SJSA1 (cell line): ENCODE results near the gene ABCC1. TPM values are rescaled to one million over a fixed set of nuclear protein-coding genes. Genes with fewer than 3 reads are reported as not detected.
"Not testable (repeated sequence)": the region's sequence is repeated elsewhere in the genome, so short reads cannot be mapped to it uniquely, and the experiment has no call there.

Source experiments
- DNase-seq, 2 experiments: peaks; one replicate each; pipeline ENCODE4 v3.0.0-alpha.2; 2015 to 2020; ENCODE audit warnings: low spot score in 2 of 2, low read depth in 1 of 2
- H3K27ac ChIP-seq: fragments of 250-450 bp; sonication (Bioruptor Pico); 2 replicates; pipeline ENCODE4 v1.5.1; 2020; ENCODE audit warnings: mild to moderate bottlenecking, moderate library complexity
- H3K27me3 ChIP-seq: fragments of 250-450 bp; sonication (Bioruptor Pico); replicated peaks from 2 replicates; pipeline ENCODE4 v1.5.1; 2020; ENCODE audit warnings: mild to moderate bottlenecking, moderate library complexity
- H3K36me3 ChIP-seq: fragments of 250-450 bp; sonication (Bioruptor Pico); 2 replicates; pipeline ENCODE4 v1.5.1; 2020; ENCODE audit warnings: mild to moderate bottlenecking
- H3K4me1 ChIP-seq: fragments of 250-450 bp; sonication (Bioruptor Pico); replicated peaks from 2 replicates; pipeline ENCODE4 v1.6.1; 2021; ENCODE audit warnings: mild to moderate bottlenecking
- H3K4me3 ChIP-seq: fragments of 250-450 bp; sonication (Bioruptor Pico); 2 replicates; pipeline ENCODE4 v1.5.1; 2020; ENCODE audit warnings: mild to moderate bottlenecking
- H3K9me3 ChIP-seq: fragments of 250-450 bp; sonication (Bioruptor Pico); replicated peaks from 2 replicates; pipeline ENCODE4 v1.5.1; 2020; ENCODE audit warnings: mild to moderate bottlenecking
- total RNA-seq: library from RNA; depleted of rRNA; stranded (reverse); fragments of >200 nt; shearing (Covaris generic); gene quantifications from 2 replicates; pipeline ENCODE4 v1.2.3, GENCODE V29; 2014

ABCC1 gene
- total RNA-seq, 1 experiment from 2014 or later = 25.0 TPM

DNA sequence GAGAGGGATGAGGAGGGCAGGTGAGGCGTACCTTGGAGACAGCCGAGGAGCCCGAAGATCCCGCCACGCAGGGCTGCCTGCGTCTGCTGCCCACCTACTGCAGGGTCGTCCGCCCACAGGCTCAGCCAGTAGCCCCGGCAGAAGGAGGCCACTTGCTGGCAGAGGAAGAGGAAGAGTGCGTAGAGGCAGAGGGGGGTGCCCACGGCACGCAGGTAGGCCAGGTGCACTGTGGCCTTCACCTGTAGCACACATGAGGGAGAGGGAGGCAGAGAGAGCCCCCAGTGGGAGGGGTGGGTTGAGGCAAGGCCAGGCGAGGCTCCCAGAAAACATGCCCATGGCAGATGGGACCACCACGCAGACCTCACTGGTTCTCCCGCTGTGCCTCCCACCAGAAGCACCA, 220.2 kb downstream of the ABCC1 start:
- DNase-seq = no peak
- no peaks in the 10 kb centered on the region for H3K36me3 ChIP-seq
- no peaks in the 10 kb centered on the region for H3K9me3 ChIP-seq
- H3K27ac ChIP-seq = no peak overlapping the region
- H3K4me3 ChIP-seq = no peak overlapping the region
- H3K4me1 ChIP-seq = no peaks in the 10 kb centered on the region
- no peaks in the 10 kb centered on the region for H3K27me3 ChIP-seq

DNA sequence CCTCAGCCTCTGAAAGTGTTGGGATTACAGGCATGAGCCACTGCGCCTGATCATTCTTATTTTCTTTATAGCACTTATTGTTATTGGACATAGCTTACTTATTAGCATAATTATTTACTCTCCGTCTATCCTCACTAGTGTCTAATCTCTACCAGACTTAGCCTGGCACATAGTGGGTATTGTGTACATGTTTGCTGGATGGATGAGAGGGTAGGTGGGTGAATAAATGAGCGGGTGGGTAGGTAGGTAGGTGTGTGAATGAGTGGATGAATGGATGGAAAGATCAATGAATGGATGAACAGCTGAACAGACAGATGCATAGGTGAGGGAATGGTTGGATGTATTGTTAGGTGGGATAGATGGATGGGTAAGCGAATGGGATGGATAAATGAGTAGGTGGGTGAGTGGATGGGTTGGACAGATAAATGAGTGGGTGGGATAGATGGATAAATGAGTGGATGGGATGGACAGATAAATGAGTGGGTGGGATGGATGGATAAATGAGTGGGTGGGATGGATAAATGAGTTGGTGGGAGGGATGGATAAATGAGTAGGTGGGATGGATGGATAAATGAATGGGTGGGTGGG, 222.0 kb downstream of the ABCC1 start:
- no peaks in the 10 kb centered on the region for H3K27me3 ChIP-seq
- no peaks in the 10 kb centered on the region for H3K9me3 ChIP-seq
- H3K4me3 ChIP-seq = no peak overlapping the region
- H3K27ac ChIP-seq = no peak overlapping the region
- no peaks in the 10 kb centered on the region for H3K4me1 ChIP-seq
- no peaks in the 10 kb centered on the region for H3K36me3 ChIP-seq
- DNase-seq = no peak

DNA sequence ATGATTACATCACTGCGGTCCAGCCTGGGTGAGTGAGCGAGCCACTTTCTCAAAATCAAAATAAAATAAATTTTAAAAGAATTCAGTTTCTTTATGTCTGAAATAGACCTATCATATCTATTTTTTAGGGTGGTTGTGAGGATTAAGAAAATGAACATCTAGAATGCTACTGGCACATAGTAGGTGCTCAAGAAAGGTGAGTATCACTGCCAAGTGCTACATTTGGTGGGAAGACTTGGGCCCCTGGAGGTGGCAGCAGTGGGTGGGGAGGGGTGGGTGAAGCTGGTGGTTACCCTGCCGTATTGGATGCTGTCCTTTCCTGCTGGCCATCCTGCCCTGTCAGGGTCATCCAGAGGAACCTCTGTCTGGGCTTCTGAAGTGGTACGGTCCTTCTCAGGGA, 223.6 kb downstream of the ABCC1 start:
- Histone ChIP-seq H3K4me3 (no peak overlapping the region), H3K9me3 (0 out of 2 replicates have a peak, but pooled peaks cover 3% of the 10 kb centered on the region), H3K4me1 (no peaks in the 10 kb centered on the region), H3K36me3 (no peaks in the 10 kb centered on the region), H3K27me3 (no peaks in the 10 kb centered on the region), H3K27ac (no peak overlapping the region)
- no peak for DNase-seq

DNA sequence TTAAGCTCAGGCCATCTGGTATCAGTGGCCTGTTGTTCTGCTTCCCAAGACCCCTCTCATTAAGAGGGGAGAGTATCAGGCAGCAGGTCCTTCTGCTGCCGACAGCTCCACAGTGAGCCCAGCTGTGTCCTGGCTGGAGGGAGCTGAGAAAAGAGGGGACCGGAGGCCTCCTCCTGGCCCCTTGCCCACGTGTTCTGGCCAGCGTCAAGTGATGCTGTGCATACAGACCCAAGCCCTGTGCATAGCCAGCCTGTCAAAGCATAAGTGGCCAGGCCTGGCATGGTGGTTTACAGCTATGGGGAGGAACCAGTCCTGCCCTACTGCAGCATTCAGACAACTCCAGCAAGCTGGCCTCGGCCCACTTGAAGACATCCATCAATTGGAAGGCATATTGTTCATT, 225.9 kb downstream of the ABCC1 start:
- no peak for DNase-seq
- H3K4me3 ChIP-seq = no peak overlapping the region
- H3K4me1 ChIP-seq = no peaks in the 10 kb centered on the region
- no peaks in the 10 kb centered on the region for H3K36me3 ChIP-seq
- 0 out of 2 replicates have a peak, but pooled peaks cover 6% of the 10 kb centered on the region for H3K9me3 ChIP-seq
- H3K27ac ChIP-seq = no peak overlapping the region
- no peaks in the 10 kb centered on the region for H3K27me3 ChIP-seq

DNA sequence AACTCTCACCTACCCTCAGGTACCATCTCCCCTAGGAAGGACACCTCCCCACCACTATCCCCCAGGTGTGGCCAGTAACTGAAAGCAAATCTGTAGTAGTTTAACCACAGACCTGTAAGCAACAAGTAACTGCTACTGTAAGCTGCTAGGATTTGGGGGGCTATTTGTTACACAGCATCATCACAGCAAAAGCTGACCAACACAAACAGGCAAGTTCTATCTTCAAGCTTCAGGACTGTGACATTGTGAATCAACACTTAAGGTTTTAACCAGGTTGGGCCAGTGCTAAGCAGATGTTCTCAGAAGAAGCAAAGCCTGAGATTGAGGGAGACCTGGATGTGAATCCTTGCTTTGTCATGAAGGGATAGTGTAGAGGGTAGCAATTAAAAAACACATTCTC, 226.9 kb downstream of the ABCC1 start:
- Histone ChIP-seq H3K4me1 (no peaks in the 10 kb centered on the region), H3K9me3 (0 out of 2 replicates have a peak, but pooled peaks cover 6% of the 10 kb centered on the region), H3K36me3 (no peaks in the 10 kb centered on the region), H3K27me3 (no peaks in the 10 kb centered on the region), H3K27ac (no peak overlapping the region), H3K4me3 (no peak overlapping the region)
- no peak for DNase-seq

DNA sequence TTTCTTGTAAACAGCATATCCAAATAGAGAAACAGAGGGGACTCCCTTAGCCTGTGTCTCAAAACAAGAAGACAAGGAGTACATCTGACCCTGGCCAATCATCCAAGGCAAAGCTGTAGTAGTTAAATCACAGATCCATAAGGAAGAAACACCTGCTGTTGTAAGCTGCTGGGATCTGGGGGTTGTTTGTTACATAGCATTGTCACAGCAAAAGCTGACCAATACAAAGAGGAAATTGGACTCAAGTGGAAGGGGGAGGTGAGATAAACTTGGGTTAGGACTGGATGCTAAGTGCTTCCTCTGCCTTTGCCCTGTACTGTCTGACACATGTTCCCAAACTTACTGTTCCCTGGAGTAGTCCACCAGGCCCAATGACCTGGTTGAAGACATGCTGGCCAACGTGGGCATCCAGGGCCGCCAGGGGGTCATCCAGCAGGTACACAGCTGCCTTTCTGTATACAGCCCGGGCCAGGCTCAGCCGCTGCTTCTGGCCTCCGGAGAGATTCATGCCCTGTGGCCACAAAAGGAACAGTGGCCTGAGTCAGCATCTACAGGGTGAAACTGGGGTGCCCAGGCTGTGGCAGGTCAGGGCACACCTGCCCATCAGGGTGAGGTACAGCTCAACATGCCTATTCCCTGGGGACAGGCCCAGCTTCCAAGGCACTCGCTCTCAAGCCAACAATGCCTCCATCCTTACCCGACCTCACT, 229.2 kb downstream of the ABCC1 start:
- H3K4me1 ChIP-seq = no peaks in the 10 kb centered on the region

DNA sequence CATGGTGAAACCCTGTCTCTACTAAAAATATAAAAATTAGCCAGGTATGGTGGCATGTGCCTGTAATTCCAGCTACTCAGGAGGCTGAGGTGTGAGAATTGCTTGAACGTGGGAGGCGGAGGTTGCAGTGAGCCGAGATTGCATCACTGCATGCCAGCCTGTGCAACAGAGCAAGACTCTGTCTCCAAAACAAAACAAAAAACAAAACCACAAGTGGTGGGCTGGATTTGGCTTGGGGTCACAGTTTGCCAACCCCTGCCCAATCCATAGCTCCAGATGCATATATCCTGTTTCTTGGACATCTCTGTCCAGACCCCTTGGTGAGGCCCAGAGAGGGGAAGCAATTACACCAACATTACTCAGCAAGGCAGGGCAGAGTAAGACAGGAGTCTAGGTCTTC, 232.3 kb downstream of the ABCC1 start:
- not testable (repeated sequence) for DNase-seq, H3K9me3 ChIP-seq, H3K27me3 ChIP-seq, H3K36me3 ChIP-seq, H3K4me3 ChIP-seq, H3K27ac ChIP-seq, H3K4me1 ChIP-seq

More for the DNA sequence above, 229.2 kb downstream of the ABCC1 start:
- Histone ChIP-seq H3K9me3 (0 out of 2 replicates have a peak, but pooled peaks cover 6% of the 10 kb centered on the region), H3K27me3 (no peaks in the 10 kb centered on the region), H3K36me3 (no peaks in the 10 kb centered on the region), H3K4me3 (no peak overlapping the region), H3K27ac (no peak overlapping the region)
- no peak for DNase-seq

DNA sequence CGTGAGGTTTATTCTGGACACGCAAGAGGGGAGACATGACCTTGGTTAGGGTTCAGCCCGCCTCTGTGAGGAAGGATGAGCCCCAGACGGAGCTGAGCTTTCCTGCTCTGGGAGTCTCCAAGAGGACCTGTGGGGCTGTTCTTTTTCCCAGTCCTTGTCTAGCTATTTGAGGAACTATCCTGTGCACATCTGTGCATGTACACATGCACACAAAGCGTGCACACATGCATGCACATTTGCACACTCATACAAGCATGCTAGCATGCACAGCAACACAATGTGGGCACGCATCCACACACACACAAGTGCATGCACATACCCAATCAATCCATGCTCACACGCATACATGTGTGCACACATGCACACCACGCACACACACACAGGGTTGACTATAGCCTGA, 233.5 kb downstream of the ABCC1 start:
- DNase-seq = no peak
- no peak overlapping the region for H3K4me3 ChIP-seq
- H3K9me3 ChIP-seq = 0 out of 2 replicates have a peak, but pooled peaks cover 3% of the 10 kb centered on the region
- H3K4me1 ChIP-seq = no peaks in the 10 kb centered on the region
- H3K27ac ChIP-seq = no peak overlapping the region
- no peaks in the 10 kb centered on the region for H3K36me3 ChIP-seq
- no peaks in the 10 kb centered on the region for H3K27me3 ChIP-seq

DNA sequence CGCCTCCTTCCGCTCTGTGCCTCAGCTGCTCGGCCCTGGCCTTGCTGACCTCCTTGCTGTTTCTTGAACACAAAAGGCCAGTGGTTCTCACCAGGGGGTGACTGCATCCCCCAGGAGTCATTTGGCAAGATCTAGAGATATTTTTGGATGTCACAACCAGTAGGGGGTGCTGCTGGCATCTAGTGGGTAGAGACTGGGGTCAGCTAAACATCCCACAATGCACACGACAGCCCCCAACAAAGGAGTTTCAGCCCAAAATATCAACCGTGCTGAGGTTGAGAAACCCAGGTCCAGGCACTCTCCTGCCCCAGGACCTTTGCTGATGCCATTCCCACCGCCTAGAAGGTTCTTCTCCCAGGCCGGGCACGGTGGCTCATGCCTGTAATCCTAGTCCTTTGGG, 234.1 kb downstream of the ABCC1 start:
- H3K36me3 ChIP-seq = no peaks in the 10 kb centered on the region
- no peak overlapping the region for H3K27ac ChIP-seq
- H3K9me3 ChIP-seq = 0 out of 2 replicates have a peak, but pooled peaks cover 1% of the 10 kb centered on the region
- no peak for DNase-seq
- no peaks in the 10 kb centered on the region for H3K4me1 ChIP-seq
- H3K27me3 ChIP-seq = no peaks in the 10 kb centered on the region
- no peak overlapping the region for H3K4me3 ChIP-seq

DNA sequence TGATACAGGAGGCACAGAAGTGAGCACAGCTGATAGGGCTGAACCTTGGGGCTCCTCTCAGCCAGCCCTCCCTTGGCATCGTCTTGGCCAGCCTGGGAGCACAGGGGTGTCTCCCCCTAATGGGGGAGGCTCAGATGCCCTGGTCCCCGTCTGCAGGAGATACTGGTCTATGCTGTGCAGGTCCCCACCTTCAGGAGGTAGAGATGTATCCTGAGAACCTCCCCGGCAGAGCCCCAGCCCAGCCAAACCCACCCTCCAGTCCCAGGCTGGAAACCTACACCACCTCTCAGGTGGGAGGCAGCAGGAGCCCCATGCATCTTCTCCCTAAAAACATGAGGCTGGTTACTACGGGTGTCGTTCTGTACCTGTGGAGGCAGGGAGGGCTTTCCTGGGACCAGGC, 235.2 kb downstream of the ABCC1 start:
- Histone ChIP-seq H3K9me3 (no peaks in the 10 kb centered on the region), H3K36me3 (no peaks in the 10 kb centered on the region), H3K27ac (no peak overlapping the region), H3K4me1 (no peaks in the 10 kb centered on the region), H3K27me3 (no peaks in the 10 kb centered on the region), H3K4me3 (no peak overlapping the region)
- DNase-seq = no peak

DNA sequence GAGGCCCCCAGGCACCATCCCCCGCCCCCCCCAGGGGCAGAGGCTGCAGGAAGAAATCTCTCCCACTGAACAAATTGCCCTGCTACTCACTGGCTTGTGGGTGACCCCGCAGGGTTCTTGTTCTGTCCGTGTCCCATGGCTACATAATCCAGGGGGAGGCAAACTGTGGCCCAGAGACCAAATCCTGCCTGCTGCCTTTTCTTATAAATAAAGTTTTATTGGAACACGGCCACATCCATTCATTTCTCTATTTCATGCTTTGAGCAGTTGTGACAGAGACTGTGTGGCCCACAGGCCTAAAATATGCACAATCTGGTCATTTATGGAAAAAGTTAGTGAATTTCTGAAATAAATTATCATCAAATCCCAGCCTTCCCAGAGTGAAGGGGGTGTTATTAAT, 235.7 kb downstream of the ABCC1 start:
- Histone ChIP-seq H3K36me3 (no peaks in the 10 kb centered on the region), H3K27ac (no peak overlapping the region), H3K4me3 (no peak overlapping the region), H3K9me3 (no peaks in the 10 kb centered on the region), H3K27me3 (no peaks in the 10 kb centered on the region), H3K4me1 (no peaks in the 10 kb centered on the region)
- DNase-seq = no peak

DNA sequence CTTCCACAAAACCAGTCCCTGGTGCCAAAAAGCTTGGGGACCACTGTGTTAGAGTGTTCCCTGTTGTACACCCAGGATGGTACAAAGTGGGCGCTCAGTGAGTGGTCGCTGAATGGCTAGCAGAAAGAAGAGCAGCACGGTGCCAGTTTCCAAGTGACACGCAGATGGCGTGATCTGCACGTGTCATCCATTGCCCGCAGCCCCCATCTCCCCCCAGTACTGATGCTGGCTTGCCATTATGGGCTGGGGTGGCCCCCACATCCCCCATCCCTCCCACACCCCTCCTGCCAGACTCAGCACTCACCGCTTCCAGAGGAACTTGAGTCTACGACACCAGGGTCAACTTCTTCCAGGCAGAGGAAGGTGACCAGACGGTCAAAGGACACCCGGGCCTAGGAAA, 237.4 kb downstream of the ABCC1 start:
- Histone ChIP-seq H3K4me3 (no peak overlapping the region), H3K27ac (no peak overlapping the region), H3K4me1 (no peaks in the 10 kb centered on the region), H3K27me3 (no peaks in the 10 kb centered on the region), H3K36me3 (no peaks in the 10 kb centered on the region), H3K9me3 (no peaks in the 10 kb centered on the region)
- DNase-seq = no peak

DNA sequence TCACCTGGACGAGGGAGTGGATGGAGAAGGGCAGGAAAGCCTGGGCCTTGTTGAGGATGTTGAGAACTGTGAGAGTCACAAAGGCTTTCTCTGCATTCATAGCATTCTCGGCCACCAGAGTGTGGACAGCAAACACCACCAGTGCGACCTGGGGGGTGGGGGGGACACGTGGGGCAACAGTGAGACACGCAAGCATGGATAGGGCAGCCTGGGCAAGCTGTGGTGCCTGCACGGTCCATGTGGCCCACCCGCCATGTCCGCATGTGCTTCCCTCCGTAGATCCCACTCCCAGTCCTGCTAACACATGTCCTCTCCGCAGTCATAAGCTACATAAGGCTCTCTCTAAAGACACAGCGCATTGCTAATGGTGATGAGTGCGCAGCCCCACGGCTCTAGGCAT, 239.4 kb downstream of the ABCC1 start:
- Histone ChIP-seq H3K36me3 (no peaks in the 10 kb centered on the region), H3K27me3 (no peaks in the 10 kb centered on the region), H3K4me3 (no peak overlapping the region), H3K9me3 (no peaks in the 10 kb centered on the region), H3K27ac (no peak overlapping the region), H3K4me1 (no peaks in the 10 kb centered on the region)
- DNase-seq = no peak

DNA sequence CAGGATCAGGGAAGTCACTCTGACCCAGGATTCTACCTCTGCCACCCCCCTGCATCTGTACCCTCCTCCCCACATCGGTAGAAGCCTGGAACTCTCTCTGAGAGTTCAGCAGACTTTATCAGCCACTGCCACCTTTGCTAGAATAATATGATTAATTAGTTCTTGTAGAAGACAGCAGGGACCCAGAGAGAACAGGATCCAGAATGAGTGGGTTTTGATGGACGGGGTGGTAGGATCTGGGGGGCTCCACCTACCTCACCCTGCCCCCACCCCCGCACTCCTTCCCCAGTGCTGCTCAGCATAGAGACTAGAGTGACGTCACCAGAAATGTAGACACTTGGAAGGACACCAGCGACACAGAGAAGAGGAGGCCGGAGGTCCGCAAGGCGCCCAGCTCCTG, 240.4 kb downstream of the ABCC1 start:
- H3K27ac ChIP-seq = no peak overlapping the region
- no peak overlapping the region for H3K4me3 ChIP-seq
- H3K36me3 ChIP-seq = no peaks in the 10 kb centered on the region
- no peak for DNase-seq
- no peaks in the 10 kb centered on the region for H3K9me3 ChIP-seq
- H3K27me3 ChIP-seq = no peaks in the 10 kb centered on the region
- no peaks in the 10 kb centered on the region for H3K4me1 ChIP-seq

DNA sequence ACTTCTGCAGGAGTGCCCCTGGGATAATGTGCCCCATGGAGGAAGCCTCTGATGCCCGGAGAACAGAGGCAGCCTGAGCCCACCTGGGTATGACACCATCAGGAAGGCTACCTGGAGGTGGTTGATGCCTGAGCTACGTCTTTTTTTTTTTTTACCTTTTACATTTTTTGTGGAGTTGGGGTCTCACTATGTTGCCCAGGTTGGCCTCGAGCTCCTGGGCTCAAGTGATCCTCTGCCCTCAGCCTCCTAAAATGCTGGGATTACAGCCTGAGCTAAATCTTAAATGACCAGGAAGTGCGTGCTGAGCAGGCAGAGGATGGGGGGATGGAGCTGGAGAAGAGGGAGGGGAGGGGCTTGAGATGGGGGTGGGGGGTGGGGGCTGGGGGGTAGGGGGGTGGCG, 241.1 kb downstream of the ABCC1 start:
- Histone ChIP-seq H3K4me3 (no peak overlapping the region), H3K36me3 (no peaks in the 10 kb centered on the region), H3K4me1 (no peaks in the 10 kb centered on the region), H3K9me3 (no peaks in the 10 kb centered on the region), H3K27me3 (no peaks in the 10 kb centered on the region), H3K27ac (no peak overlapping the region)
- no peak for DNase-seq
